ENCODE results near the gene NDUFS6.
"Not testable (repeated sequence)": the region's sequence is repeated elsewhere in the genome, so short reads cannot be mapped to it uniquely, and the experiment has no call there.

DNA sequence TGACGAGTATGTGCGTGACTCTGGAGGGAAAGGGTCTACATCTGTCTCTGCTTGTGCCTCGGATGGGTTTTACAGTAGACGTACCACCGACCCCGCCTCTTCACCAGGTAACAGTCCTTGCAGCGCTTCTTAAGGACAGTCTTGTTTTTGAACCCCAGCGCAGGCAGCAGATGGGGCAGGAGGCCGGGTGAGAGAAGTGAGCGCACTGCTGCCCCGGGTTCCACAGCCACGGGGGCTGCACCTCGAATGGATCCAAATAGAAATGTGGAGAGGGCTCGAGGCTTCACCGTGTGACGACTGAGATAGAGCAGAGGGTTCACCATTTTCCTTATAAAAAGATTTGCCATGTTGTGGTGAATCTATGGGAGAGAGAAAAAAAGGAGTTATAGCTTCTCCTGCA is 2.6 kb upstream of the NDUFS6 start:
- TF ChIP-seq, protein P1, sequence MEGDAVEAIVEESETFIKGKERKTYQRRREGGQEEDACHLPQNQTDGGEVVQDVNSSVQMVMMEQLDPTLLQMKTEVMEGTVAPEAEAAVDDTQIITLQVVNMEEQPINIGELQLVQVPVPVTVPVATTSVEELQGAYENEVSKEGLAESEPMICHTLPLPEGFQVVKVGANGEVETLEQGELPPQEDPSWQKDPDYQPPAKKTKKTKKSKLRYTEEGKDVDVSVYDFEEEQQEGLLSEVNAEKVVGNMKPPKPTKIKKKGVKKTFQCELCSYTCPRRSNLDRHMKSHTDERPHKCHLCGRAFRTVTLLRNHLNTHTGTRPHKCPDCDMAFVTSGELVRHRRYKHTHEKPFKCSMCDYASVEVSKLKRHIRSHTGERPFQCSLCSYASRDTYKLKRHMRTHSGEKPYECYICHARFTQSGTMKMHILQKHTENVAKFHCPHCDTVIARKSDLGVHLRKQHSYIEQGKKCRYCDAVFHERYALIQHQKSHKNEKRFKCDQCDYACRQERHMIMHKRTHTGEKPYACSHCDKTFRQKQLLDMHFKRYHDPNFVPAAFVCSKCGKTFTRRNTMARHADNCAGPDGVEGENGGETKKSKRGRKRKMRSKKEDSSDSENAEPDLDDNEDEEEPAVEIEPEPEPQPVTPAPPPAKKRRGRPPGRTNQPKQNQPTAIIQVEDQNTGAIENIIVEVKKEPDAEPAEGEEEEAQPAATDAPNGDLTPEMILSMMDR (conservative IDR thresholded peaks at IDR 0.05; ENCODE audit: low read depth, low read length) = not testable (repeated sequence)
- not testable (repeated sequence) for TF ChIP-seq EZH2 (IDR thresholded peaks at IDR 0.05; ENCODE audit: borderline replicate concordance, low read depth, low read length, poor library complexity, severe bottlenecking)
